ENCODE data around the gene PLD5. TPM values are rescaled to one million over a fixed set of nuclear protein-coding genes. Genes with fewer than 3 reads are reported as not detected.

PLD5 gene
- polyA plus RNA-seq, 1 experiment: not detected

DNA sequence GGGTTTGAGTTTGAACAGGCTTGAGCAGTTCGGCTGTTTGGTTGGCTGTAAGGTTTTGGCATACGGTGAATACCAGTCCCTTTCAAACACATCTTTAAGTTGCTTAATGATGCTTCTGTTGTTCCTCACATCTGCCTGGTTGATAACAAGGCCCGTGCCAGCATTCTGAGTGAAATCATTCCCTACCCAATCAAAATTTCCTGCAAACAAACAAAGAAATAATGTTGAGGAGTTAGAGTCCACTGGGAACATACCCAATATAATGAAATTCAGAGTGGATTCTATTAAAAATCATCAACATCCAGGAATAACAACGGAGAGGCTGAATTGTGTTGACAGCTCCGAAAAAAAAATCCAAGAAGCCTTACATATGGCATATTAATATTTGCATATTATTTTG lies 434.6 kb downstream of the PLD5 start:
- H3K9me3 ChIP-seq (ENCODE audit: control insufficient read depth, insufficient read depth, low read length): peaks cover 7% of the 10 kb centered on the region
- CTCF ChIA-PET: no interaction called here
- H3K27me3 ChIP-seq (ENCODE audit: control insufficient read depth, insufficient read depth, low read length): no peaks in the 10 kb centered on the region
- no peak overlapping the region for H3K27ac ChIP-seq (ENCODE audit: low read depth, low read length)
- no peak overlapping the region for H3K4me3 ChIP-seq (ENCODE audit: low read depth, low read length)
- no peak for DNase-seq (ENCODE audit: low read depth, low spot score)
- TF ChIP-seq, protein P1, sequence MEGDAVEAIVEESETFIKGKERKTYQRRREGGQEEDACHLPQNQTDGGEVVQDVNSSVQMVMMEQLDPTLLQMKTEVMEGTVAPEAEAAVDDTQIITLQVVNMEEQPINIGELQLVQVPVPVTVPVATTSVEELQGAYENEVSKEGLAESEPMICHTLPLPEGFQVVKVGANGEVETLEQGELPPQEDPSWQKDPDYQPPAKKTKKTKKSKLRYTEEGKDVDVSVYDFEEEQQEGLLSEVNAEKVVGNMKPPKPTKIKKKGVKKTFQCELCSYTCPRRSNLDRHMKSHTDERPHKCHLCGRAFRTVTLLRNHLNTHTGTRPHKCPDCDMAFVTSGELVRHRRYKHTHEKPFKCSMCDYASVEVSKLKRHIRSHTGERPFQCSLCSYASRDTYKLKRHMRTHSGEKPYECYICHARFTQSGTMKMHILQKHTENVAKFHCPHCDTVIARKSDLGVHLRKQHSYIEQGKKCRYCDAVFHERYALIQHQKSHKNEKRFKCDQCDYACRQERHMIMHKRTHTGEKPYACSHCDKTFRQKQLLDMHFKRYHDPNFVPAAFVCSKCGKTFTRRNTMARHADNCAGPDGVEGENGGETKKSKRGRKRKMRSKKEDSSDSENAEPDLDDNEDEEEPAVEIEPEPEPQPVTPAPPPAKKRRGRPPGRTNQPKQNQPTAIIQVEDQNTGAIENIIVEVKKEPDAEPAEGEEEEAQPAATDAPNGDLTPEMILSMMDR (IDR thresholded peaks at IDR 0.05; ENCODE audit: low read depth, low read length): no peak
- POLR2A ChIA-PET: no interaction called here

DNA sequence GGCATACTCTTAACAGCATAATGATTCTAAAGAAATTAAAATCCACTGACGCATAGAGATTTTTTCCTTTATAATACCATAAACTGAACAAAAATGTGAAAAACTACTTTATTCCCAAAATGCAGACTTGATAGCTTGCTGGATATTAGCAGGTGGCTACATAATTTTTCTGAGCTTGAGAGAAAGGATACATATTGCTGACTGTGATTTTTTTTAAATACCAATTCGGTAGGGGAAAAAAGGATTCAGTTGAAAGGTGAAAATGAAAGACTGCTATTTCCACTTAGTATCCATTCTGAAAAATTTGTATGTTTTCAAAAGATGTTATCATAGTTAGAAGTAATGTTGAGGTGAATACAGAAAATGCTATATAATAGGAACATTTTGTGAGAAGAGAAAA lies 435.6 kb downstream of the PLD5 start:
- TF ChIP-seq, protein P1 (IDR thresholded peaks at IDR 0.05; ENCODE audit: low read depth, low read length): no peak
- H3K9me3 ChIP-seq (ENCODE audit: control insufficient read depth, insufficient read depth, low read length): peaks cover 7% of the 10 kb centered on the region
- ChIA-PET POLR2A (no interaction called here), CTCF (no interaction called here)
- H3K27me3 ChIP-seq (ENCODE audit: control insufficient read depth, insufficient read depth, low read length): no peaks in the 10 kb centered on the region
- DNase-seq (ENCODE audit: low read depth, low spot score): no peak
- no peak overlapping the region for H3K4me3 ChIP-seq (ENCODE audit: low read depth, low read length)
- no peak overlapping the region for H3K27ac ChIP-seq (ENCODE audit: low read depth, low read length)

DNA sequence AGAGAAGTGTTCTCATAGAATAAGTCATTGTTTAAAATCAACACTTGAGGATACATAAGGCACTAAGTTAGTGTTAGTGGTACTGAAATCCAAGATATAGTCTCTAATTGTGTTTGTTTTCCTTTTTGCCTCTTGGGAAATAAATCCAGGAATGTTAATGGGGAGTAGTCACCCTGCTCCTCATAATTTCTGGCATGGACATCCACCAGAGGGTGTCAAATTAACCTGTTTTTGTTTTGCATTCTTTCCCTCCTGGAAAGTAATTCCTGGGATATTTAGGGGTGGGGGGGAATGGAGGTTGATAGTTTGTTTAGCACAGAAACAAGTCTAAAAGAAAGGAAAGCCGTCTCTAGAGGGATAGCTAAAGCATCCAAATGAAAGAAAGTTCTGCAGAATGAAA lies 437.8 kb downstream of the PLD5 start:
- H3K4me3 ChIP-seq (ENCODE audit: low read depth, low read length): no peak overlapping the region
- no peak for DNase-seq (ENCODE audit: low read depth, low spot score)
- TF ChIP-seq, protein P1 (IDR thresholded peaks at IDR 0.05; ENCODE audit: low read depth, low read length): no peak
- H3K9me3 ChIP-seq (ENCODE audit: control insufficient read depth, insufficient read depth, low read length): no peaks in the 10 kb centered on the region; the same call in none of the 2 replicates
- H3K27ac ChIP-seq (ENCODE audit: low read depth, low read length): no peak overlapping the region
- CTCF ChIA-PET: no interaction called here
- POLR2A ChIA-PET: no interaction called here
- H3K27me3 ChIP-seq (ENCODE audit: control insufficient read depth, insufficient read depth, low read length): no peaks in the 10 kb centered on the region

DNA sequence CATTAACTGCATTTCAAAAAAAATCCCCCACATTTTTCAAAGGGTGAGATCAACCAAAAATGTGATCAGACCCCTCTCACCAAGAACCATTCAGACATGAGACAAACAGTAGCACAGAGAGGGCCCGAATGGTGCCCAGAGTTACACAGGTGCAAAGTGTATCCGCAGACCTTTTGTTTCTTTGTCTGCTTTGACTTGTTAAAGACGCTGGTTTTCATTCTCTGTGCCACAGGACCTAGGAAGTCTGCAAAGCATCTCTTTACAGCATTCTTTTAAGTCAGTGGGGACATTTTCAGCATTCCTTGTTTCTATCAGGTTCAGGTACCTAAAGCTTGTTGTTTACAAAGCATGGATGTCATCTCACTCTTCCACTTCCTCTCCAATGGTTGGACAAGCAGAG lies 438.4 kb downstream of the PLD5 start:
- H3K27ac ChIP-seq (ENCODE audit: low read depth, low read length): no peak overlapping the region
- CTCF ChIA-PET: no interaction called here
- H3K4me3 ChIP-seq (ENCODE audit: low read depth, low read length): no peak overlapping the region
- POLR2A ChIA-PET: no interaction called here
- TF ChIP-seq, protein P1 (IDR thresholded peaks at IDR 0.05; ENCODE audit: low read depth, low read length): no peak
- no peak for DNase-seq (ENCODE audit: low read depth, low spot score)
- H3K27me3 ChIP-seq (ENCODE audit: control insufficient read depth, insufficient read depth, low read length): no peaks in the 10 kb centered on the region
- H3K9me3 ChIP-seq (ENCODE audit: control insufficient read depth, insufficient read depth, low read length): no peaks in the 10 kb centered on the region; the same call in none of the 2 replicates

DNA sequence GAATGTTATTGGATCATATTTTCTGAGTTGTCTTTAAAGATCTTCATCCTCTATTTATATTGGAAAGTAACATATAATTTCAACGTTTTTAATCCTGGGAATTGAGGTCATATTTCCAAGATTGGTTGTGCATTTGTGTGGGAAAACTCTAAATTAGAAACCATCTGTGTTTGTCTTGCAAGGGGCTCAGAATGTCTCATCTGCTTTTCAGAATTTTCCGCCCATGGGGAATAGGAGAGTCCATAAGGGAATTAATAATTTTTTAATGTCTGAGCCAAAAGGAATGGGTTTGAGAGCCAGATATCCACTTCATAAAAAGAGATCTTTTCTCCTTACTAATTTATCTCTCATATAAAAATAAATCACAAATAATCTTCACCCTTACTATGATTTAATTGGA lies 440.8 kb downstream of the PLD5 start:
- H3K4me3 ChIP-seq (ENCODE audit: low read depth, low read length): no peak overlapping the region
- TF ChIP-seq, protein P1 (IDR thresholded peaks at IDR 0.05; ENCODE audit: low read depth, low read length): no peak
- POLR2A ChIA-PET: no interaction called here
- CTCF ChIA-PET: no interaction called here
- no peak overlapping the region for H3K27ac ChIP-seq (ENCODE audit: low read depth, low read length)
- no peaks in the 10 kb centered on the region for H3K27me3 ChIP-seq (ENCODE audit: control insufficient read depth, insufficient read depth, low read length)
- H3K9me3 ChIP-seq (ENCODE audit: control insufficient read depth, insufficient read depth, low read length): peaks cover 3% of the 10 kb centered on the region
- DNase-seq (ENCODE audit: low read depth, low spot score): no peak

Data from AG04450 (cell line).